Stimulated activated CD4-positive, alpha-beta T cell treated with anti-CD3 and anti-CD28 coated beads, Interleukin-12 subunit alpha, Interleukin-12 subunit beta, amount 100 ng/mL, for 48 hours (primary cell): ENCODE measurements around the gene POLD1.
"Not testable (repeated sequence)": the region's sequence is repeated elsewhere in the genome, so short reads cannot be mapped to it uniquely, and the experiment has no call there.

ENCODE experiments used
- DNase-seq, 3 donors: peaks; one replicate each; pipeline ENCODE4 v3.0.0-alpha.2; 2020; ENCODE audit warnings: low read depth in 2 of 3, low spot score in 1 of 3

The POLD1 gene

DNA sequence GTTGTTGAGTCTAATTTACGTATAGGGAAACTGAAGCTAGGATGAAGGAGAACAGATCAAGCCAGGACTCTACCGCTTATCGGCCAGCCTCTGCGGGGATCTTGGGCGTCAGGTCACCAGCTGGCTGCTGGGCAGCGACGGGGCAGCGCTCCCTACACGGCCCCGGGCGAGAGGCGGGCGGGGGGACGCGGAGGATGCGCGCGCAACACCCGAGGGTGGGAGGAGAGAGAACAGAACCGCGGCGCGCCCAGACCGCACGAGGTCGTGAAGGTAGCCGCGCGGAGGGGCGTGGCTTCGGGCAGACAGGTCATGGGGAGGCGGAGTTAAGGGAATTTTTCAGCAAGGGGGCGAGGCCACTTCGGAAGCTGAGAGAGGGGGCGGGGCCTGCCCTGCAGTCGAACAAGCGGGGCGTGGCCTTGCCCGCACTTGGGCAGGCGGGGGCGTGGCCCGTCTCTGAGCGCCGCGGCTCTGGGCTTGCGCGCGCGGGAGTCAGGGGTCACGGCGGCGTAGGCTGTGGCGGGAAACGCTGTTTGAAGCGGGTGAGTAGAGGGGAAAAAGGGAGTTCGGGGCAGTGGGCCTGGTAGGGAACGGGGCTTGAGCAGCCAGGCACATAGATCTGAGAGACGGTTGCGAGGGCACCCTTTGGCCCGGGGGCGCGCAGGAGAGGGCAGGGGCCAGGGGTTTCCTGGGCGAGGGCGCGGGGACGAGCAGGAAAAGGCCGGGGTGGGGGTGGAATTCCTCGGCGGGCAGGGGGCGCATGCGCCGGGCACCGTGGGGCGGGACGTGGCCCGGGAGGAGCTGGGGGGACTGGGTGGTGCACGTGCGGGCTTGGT is at the start of gene POLD1:
TSS of gene POLD1 (plus strand) at position 496 of the 833 bp plus-strand sequence. CDS start 14,505 bp downstream, outside the sequence.
- peak; percentile 98 to 99 (median 98) for DNase-seq

DNA sequence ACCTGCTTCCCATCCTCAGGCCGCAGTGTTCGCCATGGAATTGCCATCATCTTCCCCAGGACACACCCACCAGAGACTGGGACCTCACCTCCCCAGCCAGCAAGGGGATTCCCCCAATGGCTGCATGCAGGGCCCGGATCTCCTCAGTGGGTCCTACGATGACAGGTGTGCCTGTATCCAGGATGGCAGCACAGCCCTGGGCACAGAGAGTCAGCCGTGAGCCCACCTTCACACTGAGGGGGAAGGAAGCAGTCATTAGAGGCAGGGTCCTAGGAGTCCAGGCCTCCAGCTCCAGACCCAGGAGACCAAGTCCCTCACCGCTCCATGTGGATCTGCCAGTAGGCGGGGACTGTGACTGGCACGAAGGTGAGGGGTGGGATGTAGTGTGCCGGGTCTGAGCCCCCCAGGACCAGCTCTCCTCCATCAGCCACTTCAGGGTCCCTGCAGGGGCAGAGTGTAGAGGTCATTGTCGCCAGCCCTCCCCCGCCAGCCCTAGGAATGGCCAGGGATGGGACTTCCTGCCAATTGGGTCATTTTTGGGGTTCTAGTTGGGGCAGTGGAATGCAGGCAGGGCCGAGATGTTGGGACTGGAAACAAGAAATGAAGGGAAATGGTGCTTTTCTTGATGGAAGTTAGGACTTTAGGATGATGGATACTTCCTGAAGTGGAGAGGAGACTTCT is 49.3 kb upstream of the POLD1 start:
- no peak for DNase-seq

DNA sequence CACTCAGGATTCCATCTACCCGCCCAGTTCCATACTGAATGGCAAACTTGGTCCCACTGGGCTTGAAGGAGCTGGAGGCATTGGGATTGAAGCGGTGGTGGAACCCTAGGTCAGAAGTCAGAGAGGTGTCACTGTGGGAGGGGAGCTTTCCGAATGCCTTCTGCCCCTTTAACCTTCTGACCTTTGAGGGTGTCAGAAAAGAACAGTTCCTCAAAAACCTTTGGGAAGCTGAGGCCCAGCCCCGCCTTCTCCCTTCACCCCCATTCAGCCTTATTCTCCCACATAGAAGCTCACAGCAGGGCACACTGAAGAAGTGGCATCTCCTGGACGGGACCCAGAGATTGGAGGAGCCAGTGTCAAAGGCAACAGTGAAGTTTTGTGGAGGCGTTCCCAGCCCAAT is 47.1 kb upstream of the POLD1 start:
- not testable (repeated sequence) for DNase-seq

DNA sequence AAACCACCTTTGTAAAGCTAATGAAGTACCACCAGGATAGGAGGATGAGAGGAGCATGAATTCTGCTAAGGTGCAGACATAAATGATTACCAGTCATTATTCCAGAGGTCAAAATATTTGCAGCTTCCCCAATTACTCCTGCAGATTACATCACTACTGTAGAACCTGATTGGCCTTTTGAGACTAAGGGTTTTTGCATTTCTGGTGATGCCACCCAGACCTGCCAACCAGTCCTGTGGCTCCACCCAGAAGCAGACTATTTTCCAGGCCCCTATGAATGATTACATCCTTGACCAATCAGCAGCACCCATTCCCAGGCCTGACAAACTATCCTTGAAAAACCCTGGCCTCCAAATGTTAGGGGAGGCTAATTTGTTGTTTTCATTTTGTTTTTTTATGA is 43.8 kb upstream of the POLD1 start:
- DNase-seq, result no peak

DNA sequence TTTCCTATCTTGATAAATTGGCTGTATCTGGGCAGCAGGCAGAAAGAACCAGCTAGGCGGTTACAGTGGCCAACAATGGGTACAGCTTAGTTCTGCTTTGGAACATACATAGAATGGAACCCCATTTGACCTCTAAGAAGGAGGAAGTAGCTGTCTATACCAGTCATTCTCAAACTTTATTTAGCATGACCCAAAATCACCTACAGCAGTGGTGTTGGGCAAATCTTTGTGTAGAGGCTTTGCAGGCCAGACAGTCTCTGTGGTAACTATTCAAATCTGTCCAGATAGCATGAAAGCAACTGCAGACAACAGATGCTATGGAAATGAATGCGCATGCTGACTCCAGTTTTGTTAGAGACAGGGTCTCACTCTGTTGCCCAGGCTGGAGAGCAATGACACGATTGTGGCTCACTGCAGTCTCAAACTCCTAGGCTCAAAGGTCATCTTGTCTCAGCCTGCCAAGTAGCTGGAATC is 43.0 kb upstream of the POLD1 start:
- DNase-seq, result no peak

DNA sequence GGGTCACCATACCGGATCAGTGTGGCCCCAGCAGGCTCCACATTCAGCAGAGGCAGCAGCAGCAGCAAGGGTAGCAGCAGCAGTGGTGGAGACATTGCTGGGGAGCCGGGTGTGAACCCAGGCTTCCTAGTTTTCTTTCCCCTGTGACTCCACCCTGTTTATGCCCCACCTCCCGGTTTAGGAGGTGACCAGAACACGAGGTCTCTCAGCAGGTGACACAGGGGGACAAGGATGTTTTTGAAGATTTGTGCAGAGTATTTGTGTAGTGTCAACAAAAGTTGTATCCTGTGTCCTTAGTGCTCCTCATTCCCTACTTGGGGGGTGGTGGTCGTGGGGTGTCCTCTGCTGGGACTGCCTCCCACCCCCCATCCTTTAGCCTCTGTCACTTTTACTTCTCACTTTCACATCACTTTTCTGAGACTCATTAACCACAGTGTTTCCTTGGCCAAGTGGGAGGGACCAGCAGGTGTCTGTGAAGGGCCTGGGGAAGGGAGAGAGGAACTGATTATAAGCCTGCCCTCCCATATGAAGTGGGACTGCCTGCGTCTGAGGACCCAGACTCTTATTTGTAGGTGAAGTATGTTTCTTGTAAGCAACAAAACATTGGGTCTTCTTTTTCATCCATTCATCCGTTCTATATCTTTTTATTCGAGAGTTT is 39.4 kb upstream of the POLD1 start:
- no peak for DNase-seq

DNA sequence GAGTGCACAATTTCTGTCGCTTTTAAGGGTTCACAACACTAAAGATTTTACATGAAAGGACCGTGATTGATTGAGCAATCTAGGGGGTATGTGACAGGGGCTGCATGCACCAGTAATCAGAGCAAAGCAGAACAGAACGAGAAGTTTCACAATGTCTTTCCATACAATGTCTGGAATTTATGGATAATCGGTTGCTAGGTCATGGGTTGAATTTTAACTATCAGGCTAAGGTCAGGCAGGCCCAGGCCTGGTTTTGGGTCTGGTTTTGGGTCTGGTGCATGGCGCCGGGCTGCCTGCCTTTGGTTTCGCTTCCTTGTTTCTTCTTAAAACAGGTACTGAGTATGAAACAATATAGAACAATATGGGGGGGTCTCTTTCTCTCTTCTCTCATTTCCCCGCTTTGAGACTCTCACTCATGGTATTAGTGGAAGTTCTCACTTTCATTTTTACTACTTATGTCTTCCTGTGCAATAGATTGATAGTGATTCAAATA is 37.0 kb upstream of the POLD1 start:
- not testable (repeated sequence) for DNase-seq

DNA sequence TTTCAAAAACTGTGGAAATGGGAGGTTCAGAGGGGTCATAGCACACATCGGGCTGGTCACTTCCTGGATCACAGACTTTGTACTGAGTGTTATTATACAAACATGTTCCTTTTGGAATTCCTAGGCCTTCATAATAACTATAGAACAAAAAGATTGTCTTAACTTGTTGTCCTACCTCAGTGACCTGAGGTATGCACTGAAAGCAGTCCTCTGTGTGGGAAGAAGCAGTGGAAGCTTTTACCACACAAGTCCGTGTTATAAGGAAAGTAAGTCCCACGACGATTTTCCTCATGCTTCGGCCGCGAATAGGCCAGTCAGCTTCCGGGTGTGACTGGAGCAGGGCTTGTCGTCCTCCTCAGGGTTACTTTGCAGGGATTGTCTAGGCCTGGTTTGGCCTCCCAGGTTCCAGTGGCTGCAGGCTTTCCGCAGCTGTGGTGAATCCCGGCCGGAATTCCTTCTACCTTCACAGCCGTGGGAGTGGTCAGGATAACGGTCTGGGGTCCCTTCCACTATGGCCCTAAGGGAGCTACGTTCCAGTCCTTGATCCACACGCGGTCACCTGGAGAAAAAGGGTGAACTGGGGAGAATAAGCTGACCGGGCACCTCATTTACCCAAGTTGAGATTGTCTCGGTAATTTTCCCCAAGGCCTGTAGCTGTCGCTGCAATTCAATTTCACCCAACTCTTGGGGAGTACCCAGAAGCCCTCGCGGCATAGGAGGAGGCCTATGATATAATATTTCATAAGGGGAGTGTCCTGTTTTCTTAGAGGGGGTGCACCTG is 34.7 kb upstream of the POLD1 start:
- no peak for DNase-seq

DNA sequence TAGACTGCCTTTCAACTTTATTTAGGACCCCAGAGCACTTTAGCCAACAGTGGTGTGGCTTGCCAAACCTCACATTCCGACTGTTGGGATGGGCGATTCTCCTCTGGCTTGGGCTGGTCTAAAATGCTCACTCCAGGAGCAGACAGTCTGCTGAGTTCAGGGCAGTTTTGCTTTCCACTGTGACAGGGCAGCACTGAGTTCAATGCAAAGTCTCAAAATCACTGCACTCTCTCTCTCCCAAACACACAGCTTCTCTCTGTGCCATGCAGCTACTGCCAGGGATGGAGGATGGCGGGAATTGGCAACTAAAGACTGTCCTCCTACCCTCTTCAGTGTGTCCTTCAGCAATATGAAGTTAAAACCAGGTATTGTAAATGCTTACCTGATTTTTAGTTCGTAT is 31.9 kb upstream of the POLD1 start:
- no peak for DNase-seq

DNA sequence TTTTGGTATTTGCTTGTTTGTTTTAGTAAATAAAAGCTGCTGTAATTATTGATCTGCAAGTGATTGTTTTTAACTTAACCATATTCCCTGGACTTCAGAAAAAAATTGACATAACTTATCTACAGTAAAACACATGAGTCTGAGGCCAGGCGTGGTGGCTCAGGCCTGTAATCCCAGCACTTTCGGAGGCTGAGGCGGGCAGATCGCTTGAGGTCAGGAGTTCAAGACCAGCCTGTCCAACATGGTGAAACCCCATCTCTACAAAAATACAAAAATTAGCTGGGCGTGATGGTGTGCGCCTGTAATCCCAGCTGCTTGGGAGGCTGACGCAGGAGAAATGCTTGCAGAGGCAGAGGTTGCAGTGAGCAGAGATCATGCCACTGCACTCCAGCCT is 30.7 kb upstream of the POLD1 start:
- DNase-seq, result not testable (repeated sequence)

DNA sequence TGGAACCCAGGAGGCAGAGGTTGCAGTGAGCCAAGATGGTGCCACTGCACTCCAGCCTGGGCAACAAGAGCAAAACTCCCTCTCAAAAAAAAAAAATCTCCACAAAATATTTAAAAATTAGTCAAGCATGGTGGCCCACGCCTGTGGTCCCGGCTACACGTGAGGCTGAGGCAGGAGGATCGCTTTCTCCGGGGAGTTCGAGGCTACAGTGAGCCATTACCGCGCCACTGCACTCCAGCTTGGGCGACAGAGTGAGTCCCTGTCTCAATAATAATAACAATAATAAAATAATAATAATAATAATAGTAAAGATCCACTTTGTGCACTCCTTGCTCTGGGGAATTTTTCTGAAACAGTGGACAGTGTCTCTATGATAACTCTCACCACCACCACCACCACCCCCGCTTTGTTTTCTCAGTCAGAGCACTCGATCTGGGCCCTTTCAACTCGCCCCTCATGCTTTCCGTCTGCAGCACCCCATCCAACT is 27.4 kb upstream of the POLD1 start:
- no peak for DNase-seq

DNA sequence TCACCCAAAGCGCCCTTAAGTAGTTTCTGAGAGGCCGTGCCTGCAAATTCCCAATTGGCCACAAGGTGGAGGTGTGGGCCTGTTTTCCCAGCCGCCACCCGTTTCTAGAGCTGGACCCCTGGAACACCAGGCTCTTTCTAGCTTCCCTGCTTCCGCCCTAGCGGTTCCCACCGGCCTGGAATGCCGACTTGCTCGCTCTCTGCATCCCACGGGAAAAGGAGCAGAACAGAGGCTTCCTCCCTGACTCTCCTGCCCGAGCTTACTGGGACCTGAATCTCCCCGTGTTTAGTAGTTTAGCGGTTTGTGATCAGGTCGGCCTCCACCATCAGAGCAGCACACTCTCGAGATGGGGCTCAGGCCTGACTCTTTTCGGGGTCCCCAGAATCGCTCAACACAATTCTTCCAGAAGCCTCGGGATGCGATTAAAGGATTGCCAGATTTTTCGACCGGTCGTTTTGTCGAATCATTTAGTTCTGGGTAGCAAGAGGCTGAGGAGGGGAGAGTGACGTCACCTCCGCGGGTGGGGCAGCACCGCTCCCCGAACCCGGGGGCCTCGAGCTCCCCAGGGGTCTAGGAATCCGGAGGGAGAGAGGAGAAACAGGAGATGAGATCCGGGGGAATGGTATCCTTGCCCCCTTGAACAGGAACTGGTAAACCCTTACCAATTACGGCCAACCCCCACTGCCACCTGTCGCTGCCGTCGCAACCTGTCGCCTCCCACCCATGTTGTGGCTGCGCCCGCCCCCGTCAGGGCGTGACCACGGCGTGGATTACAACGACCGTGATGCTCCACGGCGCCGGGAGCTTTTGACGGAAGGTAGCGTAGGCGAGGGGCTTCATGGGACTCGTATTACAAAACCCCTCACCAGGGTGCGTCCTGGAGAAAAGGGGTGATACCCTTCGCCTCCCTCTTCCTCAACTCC is 26.7 kb upstream of the POLD1 start:
- peak; percentile 75 to 86 (median 75) for DNase-seq

DNA sequence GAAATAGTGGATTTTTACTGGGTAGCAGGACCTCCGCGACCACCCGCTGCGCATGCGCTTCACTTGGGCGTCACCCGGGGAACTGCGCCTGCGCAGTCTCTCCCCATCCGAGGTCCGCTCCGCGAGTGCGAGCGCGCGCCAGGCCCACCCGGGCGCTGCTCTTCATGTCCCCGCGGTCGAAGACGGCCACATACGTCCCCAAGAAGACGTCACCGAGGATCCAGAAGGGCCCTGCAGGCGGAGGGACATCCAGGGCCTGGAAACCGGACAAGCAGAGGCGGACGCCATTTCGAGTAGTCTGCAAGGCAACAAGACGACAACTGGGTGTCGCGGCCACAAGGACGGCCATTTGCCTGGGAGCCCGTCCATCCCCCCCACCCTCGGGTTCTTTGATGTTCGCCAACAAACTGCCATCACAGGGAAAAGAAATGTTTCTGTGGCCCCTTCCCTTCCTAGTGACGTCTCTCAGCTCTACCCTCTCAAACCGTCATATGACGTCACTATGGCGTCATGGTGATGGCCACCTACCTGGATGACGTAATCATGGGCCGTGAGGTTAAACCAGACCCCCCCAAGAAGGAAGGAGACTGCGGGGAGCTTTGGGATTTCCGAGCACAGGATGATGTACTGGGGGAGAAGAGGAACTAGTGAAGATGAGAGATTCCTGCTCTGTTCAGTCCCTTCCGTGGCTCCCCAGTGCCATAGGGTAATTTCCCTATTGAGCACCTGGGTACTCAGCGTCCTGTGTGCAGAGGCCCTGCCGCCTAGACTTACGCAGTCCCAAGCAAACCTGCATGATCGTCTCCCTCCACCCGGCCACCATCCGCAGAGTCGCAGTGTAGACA is 25.4 kb upstream of the POLD1 start:
- DNase-seq, result peak; percentile 57 to 68 (median 59)

DNA sequence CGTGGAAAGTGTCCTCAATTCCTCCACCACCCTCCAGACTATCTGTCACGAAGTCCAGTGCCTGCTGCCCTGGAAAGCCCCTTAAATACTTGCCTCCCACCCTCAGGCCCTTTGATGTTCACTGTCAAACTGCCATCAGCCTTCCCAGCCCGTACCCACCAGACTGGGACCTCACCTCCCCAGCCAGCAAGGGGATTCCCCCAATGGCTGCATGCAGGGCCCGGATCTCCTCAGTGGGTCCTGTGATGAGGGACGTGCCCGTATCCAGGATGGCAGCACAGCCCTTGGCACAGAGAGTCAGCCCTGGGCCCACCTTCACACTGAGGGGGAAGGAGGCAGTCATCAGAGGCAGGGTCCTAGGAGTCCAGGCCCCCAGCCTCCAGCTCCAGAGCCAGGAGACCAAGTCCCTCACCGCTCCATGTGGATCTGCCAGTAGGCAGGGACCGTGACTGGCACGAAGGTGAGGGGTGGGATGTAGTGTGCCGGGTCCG is 24.8 kb upstream of the POLD1 start:
- DNase-seq, result no peak

DNA sequence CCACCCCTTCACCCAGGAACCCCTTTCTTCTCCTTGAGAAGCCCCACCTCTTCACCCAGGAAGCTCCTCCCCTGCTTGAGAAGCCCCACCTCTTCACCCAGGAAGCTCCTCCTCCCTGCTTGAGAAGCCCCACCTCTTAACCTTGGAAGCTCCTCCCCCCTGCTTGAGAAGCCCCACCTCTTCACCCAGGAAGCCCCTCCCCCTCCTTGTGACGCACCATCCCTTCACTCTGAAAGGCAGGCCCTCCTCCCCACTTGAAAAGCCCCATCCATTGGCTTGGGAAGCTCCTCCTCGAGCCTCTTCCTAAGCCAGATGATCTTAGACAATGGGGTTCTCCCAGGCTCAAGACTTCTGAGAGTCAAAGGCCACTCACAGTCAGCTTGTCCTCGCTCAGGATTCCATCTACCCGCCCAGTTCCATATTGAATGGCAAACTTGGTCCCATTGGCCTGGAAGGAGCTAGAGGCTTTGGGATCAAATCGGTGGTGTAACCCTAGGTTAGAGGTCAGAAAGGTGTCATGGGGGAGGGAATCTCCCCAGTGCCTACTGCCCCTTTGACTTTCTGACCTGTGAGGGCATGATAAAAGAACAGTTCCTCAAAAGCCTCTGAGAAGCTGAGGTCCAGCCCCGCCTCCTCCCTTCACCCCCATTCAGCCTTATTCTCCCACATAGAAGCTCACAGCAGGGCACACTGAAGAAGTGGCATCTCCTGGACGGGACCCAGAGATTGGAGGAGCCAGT is 22.7 kb upstream of the POLD1 start:
- peak in 1 of 3 donors; percentile 61 for DNase-seq

DNA sequence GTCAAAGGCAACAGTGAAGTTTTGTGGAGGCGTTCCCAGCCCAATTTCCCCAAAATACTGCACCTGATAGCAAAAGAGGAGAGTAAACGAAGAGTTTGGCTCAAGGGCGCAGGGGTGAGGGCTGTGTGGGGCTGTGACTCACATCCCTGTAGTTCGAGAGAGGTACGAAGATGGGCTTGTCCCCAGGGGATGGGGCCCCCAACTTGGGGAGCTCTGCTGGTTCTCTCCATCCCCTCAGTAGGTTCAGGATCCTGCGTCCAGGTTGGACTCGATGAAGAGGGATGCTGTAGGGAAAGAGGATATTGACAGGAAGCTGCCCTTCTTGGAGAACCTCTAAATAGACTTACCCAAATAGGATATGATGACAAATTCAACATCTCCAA is 22.1 kb upstream of the POLD1 start:
- DNase-seq, result no peak

DNA sequence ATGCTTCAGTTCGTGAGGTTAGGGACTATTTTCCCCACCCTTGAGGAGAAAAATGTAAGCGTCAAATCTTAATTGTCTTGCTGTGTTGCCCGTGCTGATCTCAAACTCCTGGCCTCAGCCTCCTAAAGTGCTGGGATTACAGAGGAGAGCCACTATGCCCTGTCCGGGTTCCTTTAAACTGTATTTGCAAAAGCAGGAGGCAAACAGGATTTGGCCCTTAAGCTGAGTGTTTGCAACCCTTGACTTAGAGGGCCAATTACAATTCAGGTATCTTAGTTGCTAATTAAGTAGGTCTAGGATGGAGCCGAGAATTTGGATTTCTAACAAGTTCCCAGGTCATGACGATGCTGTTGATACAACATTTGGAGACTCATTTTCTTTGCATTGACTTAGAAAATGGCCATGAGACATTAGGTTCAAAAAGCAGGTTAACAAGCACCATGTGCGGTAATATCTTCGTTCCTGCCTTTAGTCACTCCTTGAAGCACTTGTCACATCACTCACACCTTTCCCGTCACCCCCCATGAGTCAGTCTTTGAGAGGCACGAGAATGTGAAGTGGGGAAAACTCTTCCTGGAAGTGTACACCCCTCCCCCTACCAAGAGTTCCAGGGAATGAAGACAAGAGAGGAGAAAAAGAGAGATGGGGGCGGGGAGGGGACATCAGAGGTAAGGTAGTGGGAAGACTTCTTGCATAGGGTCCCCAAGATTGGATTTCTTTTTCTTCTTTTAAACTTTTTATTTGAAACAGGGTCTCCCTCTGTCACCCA is 21.3 kb upstream of the POLD1 start:
- peak in 2 of 3 donors; percentile 39 to 54 for DNase-seq
